ENCODE measurements around the gene RP2.
A peak's percentile ranks its signal among the peaks of the same experiment; 100 is the strongest.

The RP2 gene

GRCh38 chrX:46823481-46823880, 13.4 kb upstream of the RP2 start:
- no peak overlapping the region for H3K4me3 ChIP-seq (ENCODE audit: low read length)
- no peak for TF ChIP-seq ZNF274 (IDR thresholded peaks at IDR 0.05; ENCODE audit: low read depth, low read length)

- H3K4me3 ChIP-seq (ENCODE audit: low read length), result no peak overlapping the region
- no peak for TF ChIP-seq ZNF274 (IDR thresholded peaks at IDR 0.05; ENCODE audit: low read depth, low read length)
Observed at GRCh38 chrX:46831765-46832327, 5.0 kb upstream of the RP2 start.

- peak overlapping the region; percentile 66 for H3K4me3 ChIP-seq (ENCODE audit: low read length)
- no peak for TF ChIP-seq ZNF274 (IDR thresholded peaks at IDR 0.05; ENCODE audit: low read depth, low read length)
Observed at GRCh38 chrX:46837558-46838485, 979 bp downstream of the RP2 start.

DNA sequence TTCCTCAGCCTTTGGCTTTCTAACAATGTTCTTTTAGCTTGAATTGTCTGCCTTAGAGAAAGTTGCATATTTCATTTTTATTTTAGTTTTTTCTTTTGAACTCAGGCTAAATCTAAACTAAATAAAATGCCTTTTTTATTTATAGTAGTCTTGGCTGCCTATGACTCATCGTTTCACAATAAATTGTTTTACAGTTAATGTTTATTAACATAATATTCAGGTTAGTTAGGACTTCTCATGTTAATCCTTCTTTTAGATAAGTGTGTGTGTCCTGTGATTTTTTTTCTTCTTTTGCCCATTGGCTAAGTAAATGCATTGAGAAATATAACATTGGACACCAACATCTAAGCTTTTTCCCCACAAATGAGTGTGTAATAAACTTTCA, 1.6 kb downstream of the RP2 start:
- H3K4me3 ChIP-seq (ENCODE audit: low read length), result peak overlapping the region; percentile 66; the same call in 1 of the 2 replicates
- TF ChIP-seq ZNF274 (IDR thresholded peaks at IDR 0.05; ENCODE audit: low read depth, low read length), result no peak

- TF ChIP-seq ZNF274 (IDR thresholded peaks at IDR 0.05; ENCODE audit: low read depth, low read length), result no peak
- no peak overlapping the region; the same call in 1 of the 2 replicates for H3K4me3 ChIP-seq (ENCODE audit: low read length)
Observed at GRCh38 chrX:46838974-46839480, 2.2 kb downstream of the RP2 start.

- no peak for TF ChIP-seq ZNF274 (IDR thresholded peaks at IDR 0.05; ENCODE audit: low read depth, low read length)
- H3K4me3 ChIP-seq (ENCODE audit: low read length), result no peak overlapping the region
Observed at GRCh38 chrX:46840946-46841345, 4.1 kb downstream of the RP2 start.

- TF ChIP-seq ZNF274 (IDR thresholded peaks at IDR 0.05; ENCODE audit: low read depth, low read length), result no peak
- no peak overlapping the region for H3K4me3 ChIP-seq (ENCODE audit: low read length)
Observed at GRCh38 chrX:46841346-46841745, 4.5 kb downstream of the RP2 start.

DNA sequence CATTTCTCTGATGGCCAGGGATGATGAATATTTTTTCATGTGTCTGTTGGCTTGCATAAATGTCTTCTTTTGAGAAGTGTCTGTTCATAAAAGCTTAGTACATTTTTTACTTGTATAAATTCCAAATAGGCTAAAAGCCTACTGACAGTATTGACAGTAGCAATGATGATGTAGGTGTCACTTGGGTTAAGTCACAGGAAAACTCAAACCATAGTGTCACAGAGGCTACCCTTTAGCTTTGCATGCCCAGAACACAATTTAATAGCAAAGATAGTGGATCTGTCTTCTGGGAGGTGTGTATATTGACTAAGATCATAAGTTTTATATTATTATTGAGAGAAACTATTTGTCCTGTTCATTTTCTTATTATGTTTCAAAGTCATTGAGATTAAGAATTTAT, 8.1 kb downstream of the RP2 start:
- no peak overlapping the region for H3K4me3 ChIP-seq (ENCODE audit: low read length)

GRCh38 chrX:46849933-46850332, 13.1 kb downstream of the RP2 start:
- no peak for TF ChIP-seq ZNF274 (IDR thresholded peaks at IDR 0.05; ENCODE audit: low read depth, low read length)
- no peak overlapping the region for H3K4me3 ChIP-seq (ENCODE audit: low read length)

More for the DNA sequence above, 8.1 kb downstream of the RP2 start:
- TF ChIP-seq ZNF274 (IDR thresholded peaks at IDR 0.05; ENCODE audit: low read depth, low read length), result no peak

GRCh38 chrX:46850771-46851170, 13.9 kb downstream of the RP2 start:
- no peak for TF ChIP-seq ZNF274 (IDR thresholded peaks at IDR 0.05; ENCODE audit: low read depth, low read length)
- H3K4me3 ChIP-seq (ENCODE audit: low read length), result no peak overlapping the region

DNA sequence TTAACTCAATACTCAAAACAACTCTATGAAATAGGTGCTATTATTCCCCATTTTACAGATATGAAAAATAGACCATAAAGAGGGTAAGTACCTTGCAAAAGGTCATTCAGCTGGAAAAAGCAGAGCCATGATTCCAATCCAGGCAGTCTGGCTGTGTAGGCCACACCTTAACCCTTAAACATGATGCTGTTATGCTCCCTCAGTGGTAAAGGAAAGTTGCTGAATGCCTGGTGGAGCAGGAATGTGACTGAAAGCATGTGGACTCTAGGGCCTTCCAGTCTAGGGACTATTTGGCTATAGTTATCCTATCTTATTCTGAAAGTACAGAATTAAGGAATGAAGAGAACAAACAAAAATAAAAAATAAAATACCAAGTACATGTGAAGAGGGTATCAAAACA, 19.6 kb downstream of the RP2 start:
- TF ChIP-seq ZNF274 (IDR thresholded peaks at IDR 0.05; ENCODE audit: low read depth, low read length), result no peak
- no peak overlapping the region for H3K4me3 ChIP-seq (ENCODE audit: low read length)

- no peak overlapping the region for H3K4me3 ChIP-seq (ENCODE audit: low read length)
- TF ChIP-seq ZNF274 (IDR thresholded peaks at IDR 0.05; ENCODE audit: low read depth, low read length), result no peak
Observed at GRCh38 chrX:46860557-46860956, 23.7 kb downstream of the RP2 start.

DNA sequence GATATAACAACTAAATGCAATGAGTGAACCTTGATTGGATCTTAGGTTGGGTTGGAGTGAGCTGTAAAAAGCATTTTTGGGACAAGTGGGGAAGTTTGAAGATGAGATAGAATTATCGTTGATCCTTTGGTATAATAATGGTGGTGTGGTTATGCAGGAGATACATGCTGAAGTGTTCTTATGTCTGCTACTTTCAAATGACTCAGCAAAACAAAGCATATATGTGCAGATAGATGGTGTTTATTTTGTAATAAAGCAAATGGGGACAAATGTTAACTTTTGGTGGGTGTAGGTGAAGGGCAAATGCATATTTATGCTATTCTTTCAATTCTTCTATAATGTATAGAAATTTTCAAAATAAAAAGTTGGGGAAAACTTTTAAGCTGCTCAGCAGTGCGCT, 26.2 kb downstream of the RP2 start:
- no peak for TF ChIP-seq ZNF274 (IDR thresholded peaks at IDR 0.05; ENCODE audit: low read depth, low read length)

GRCh38 chrX:46864606-46865005, 27.8 kb downstream of the RP2 start:
- TF ChIP-seq ZNF274 (IDR thresholded peaks at IDR 0.05; ENCODE audit: low read depth, low read length), result no peak

More for the DNA sequence above, 26.2 kb downstream of the RP2 start:
- H3K4me3 ChIP-seq (ENCODE audit: low read length), result no peak overlapping the region

GRCh38 chrX:46865281-46865680, 28.4 kb downstream of the RP2 start:
- no peak for TF ChIP-seq ZNF274 (IDR thresholded peaks at IDR 0.05; ENCODE audit: low read depth, low read length)
- no peak overlapping the region for H3K4me3 ChIP-seq (ENCODE audit: low read length)

More at GRCh38 chrX:46864606-46865005, 27.8 kb downstream of the RP2 start:
- H3K4me3 ChIP-seq (ENCODE audit: low read length), result no peak overlapping the region

Data from GM08714 (cell line).